HepG2 (cell line): Measurements from ENCODE around the gene KCNMB4. TPM values are rescaled to one million over a fixed set of nuclear protein-coding genes. Genes with fewer than 3 reads are reported as not detected.
A peak's percentile ranks its signal among the peaks of the same experiment; 100 is the strongest.

ENCODE experiments used
- ATAC-seq: fragments of 200-7000 bp; cut with Tn5 transposase; 3 replicates; pipeline ENCODE4 v1.9.1; 2020; ENCODE audit warnings: mild to moderate bottlenecking, moderate library complexity
- BruUV-seq: library from RNA; stranded (reverse); fragments of 400-500 nt; replicated peaks from 2 replicates; lab custom pipeline; 2021; lab: Mats Ljungman, UMichigan
- CTCF ChIA-PET: fragments of 300-600 bp; formaldehyde crosslinking; extraction: SDS; loops from one replicate; lab custom pipeline; 2021; ENCODE audit warnings: low total read pairs, inconsistent platforms, low intra/inter-chr PET ratio; lab: Yijun Ruan, JAX
- POLR2A ChIA-PET: fragments of 350-600 bp; sonication (Branson Sonifier 250); formaldehyde crosslinking; loops from one replicate; lab custom pipeline; 2020; ENCODE audit warnings: antibody characterized with exemption, inconsistent platforms; lab: Yijun Ruan, JAX
- DNase-seq: peaks from one replicate; pipeline ENCODE4 v3.0.0-alpha.2; 2015; ENCODE audit warnings: low spot score
- FAIRE-seq: peaks from 3 replicates; lab custom pipeline; 2011; peaks lifted over from hg19 to GRCh38; lab: Jason Lieb, UNC
- H2AFZ ChIP-seq: one replicate; pipeline ENCODE4 v1.6.1; 2011; ENCODE audit warnings: low read length, inconsistent platforms
- H3K27ac ChIP-seq: fragments of 300-600 bp; 3 replicates; pipeline ENCODE4 v1.8.0; 2011; ENCODE audit warnings: mixed run types, mild to moderate bottlenecking, mixed read lengths, low read length, inconsistent platforms; ENCODE audit not compliant: insufficient read depth; ENCODE audit errors: extremely low read length
- H3K27me3 ChIP-seq, 2 experiments: fragments of 200-600 bp in 1 of 2; 2 replicates in 1 of 2; 3 replicates in 1 of 2; pipeline versions ENCODE4 v1.6.0 to v1.8.0; 2011; ENCODE audit warnings: low read length in 2 of 2, mild to moderate bottlenecking in 2 of 2, moderate library complexity in 2 of 2, inconsistent platforms in 1 of 2; ENCODE audit not compliant: insufficient read depth in 2 of 2, control insufficient read depth in 1 of 2
- H3K36me3 ChIP-seq, 2 experiments: fragments of 200-600 bp in 1 of 2; replicated peaks in 1 of 2; 2 replicates in 1 of 2; 3 replicates in 1 of 2; pipeline versions ENCODE4 v1.5.1 to v1.8.0; 2011; ENCODE audit warnings: low read length in 2 of 2, inconsistent platforms in 1 of 2; ENCODE audit not compliant: insufficient read depth in 2 of 2, control insufficient read depth in 1 of 2
- H3K4me1 ChIP-seq: 2 replicates; pipeline ENCODE4 v1.5.1; 2012; ENCODE audit warnings: low read length, inconsistent platforms; ENCODE audit not compliant: insufficient read depth
- H3K4me2 ChIP-seq: 2 replicates; pipeline ENCODE4 v1.6.0; 2011; ENCODE audit warnings: low read depth, low read length, inconsistent platforms
- H3K4me3 ChIP-seq, 3 experiments: fragments of 200-600 bp in 1 of 3; sonication (generic), shearing (Covaris generic) in 1 of 3; replicated peaks in 1 of 3; 2 replicates each; pipeline ENCODE4 v1.5.1; 2011 to 2016; ENCODE audit warnings: low read length in 3 of 3, inconsistent platforms in 2 of 3, low read depth in 2 of 3, mild to moderate bottlenecking in 2 of 3, control low read depth in 1 of 3, mixed read lengths in 1 of 3; ENCODE audit not compliant: insufficient read depth in 1 of 3
- H3K79me2 ChIP-seq: one replicate; pipeline ENCODE4 v1.6.1; 2011; ENCODE audit warnings: low read length, inconsistent platforms; ENCODE audit not compliant: insufficient read depth
- H3K9ac ChIP-seq: 2 replicates; pipeline ENCODE4 v1.6.0; 2011; ENCODE audit warnings: mild to moderate bottlenecking, low read depth, low read length, inconsistent platforms; ENCODE audit not compliant: insufficient read depth
- H3K9me3 ChIP-seq: 2 replicates; pipeline ENCODE4 v1.5.1; 2012; ENCODE audit warnings: mild to moderate bottlenecking, low read length
- H4K20me1 ChIP-seq: 2 replicates; pipeline ENCODE4 v1.6.0; 2011; ENCODE audit warnings: inconsistent platforms, mild to moderate bottlenecking, low read length, moderate library complexity; ENCODE audit not compliant: insufficient read depth
- CEBPG ChIP-seq: IDR thresholded peaks from 2 replicates; pipeline ENCODE4 v1.6.1; 2016
- HMGA1 ChIP-seq: sonication (generic); formaldehyde crosslinking; conservative IDR thresholded peaks from 2 replicates; pipeline ENCODE4 v1.4.0; 2020; ENCODE audit warnings: missing genetic modification reagents
- JDP2 ChIP-seq: sonication (generic); formaldehyde crosslinking; IDR thresholded peaks from 2 replicates; pipeline ENCODE4 v1.8.1; 2022; ENCODE audit warnings: missing genetic modification reagents, borderline replicate concordance
- KDM5B ChIP-seq: sonication (generic); formaldehyde crosslinking; IDR thresholded peaks from 2 replicates; pipeline ENCODE4 v1.4.0; 2020; ENCODE audit warnings: missing genetic modification reagents, mild to moderate bottlenecking, borderline replicate concordance
- MZF1 ChIP-seq: sonication (generic); formaldehyde crosslinking; IDR thresholded peaks from 2 replicates; pipeline ENCODE4 v1.8.1; 2023; ENCODE audit warnings: mild to moderate bottlenecking, missing genetic modification reagents, borderline replicate concordance
- NAIF1 ChIP-seq: sonication (generic); formaldehyde crosslinking; IDR thresholded peaks from 2 replicates; pipeline ENCODE4 v1.5.0; 2020; ENCODE audit warnings: mild to moderate bottlenecking, missing genetic modification reagents, borderline replicate concordance
- PREB ChIP-seq: sonication (generic); formaldehyde crosslinking; IDR thresholded peaks from 2 replicates; pipeline ENCODE4 v1.4.0; 2020; ENCODE audit warnings: missing genetic modification reagents
- SRSF1 ChIP-seq: fragments of 200-400 bp; formaldehyde crosslinking; optimal IDR thresholded peaks from 2 replicates; pipeline ENCODE3; 2017; ENCODE audit warnings: mild to moderate bottlenecking, low read depth, low read length, moderate library complexity
- SRSF9 ChIP-seq: fragments of 200-400 bp; formaldehyde crosslinking; IDR thresholded peaks from 2 replicates; pipeline ENCODE4 v1.6.1; 2018; ENCODE audit warnings: borderline replicate concordance, mild to moderate bottlenecking, low read depth, low read length; ENCODE audit not compliant: insufficient read depth, poor library complexity, severe bottlenecking
- TBX3 ChIP-seq: fragments of 450-650 bp; IDR thresholded peaks from 2 replicates; pipeline ENCODE4 v1.6.1; 2017; ENCODE audit warnings: antibody characterized with exemption, mild to moderate bottlenecking, inconsistent platforms, borderline replicate concordance
- TOE1 ChIP-seq: sonication (generic); formaldehyde crosslinking; IDR thresholded peaks from 2 replicates; pipeline ENCODE4 v1.4.0; 2020; ENCODE audit warnings: mild to moderate bottlenecking, missing genetic modification reagents
- ZNF12 ChIP-seq: sonication (generic); formaldehyde crosslinking; IDR thresholded peaks from 2 replicates; pipeline ENCODE4 v1.5.0; 2020; ENCODE audit warnings: missing genetic modification reagents
- ZNF138 ChIP-seq: sonication (generic); formaldehyde crosslinking; IDR thresholded peaks from 2 replicates; pipeline ENCODE4 v1.5.0; 2020; ENCODE audit warnings: mild to moderate bottlenecking, low read depth, missing genetic modification reagents
- ZNF530 ChIP-seq: sonication (generic); formaldehyde crosslinking; IDR thresholded peaks from 2 replicates; pipeline ENCODE4 v1.5.0; 2020; ENCODE audit warnings: low read depth, mild to moderate bottlenecking, missing genetic modification reagents
- ZNF619 ChIP-seq: sonication (generic); formaldehyde crosslinking; IDR thresholded peaks from 2 replicates; pipeline ENCODE4 v1.4.0; 2020; ENCODE audit warnings: mild to moderate bottlenecking, missing genetic modification reagents
- ZNF841 ChIP-seq: sonication (generic); formaldehyde crosslinking; IDR thresholded peaks from 2 replicates; pipeline ENCODE4 v1.8.1; 2023; ENCODE audit warnings: missing genetic modification reagents, borderline replicate concordance
- WGBS: methylation state at CpG from one replicate; pipeline ENCODE4 v1.1.6; 2017; ENCODE audit warnings: low lambda C conversion rate; 5-methylcytosine and 5-hydroxymethylcytosine counted together
- in situ Hi-C: cut with HindIII; loops from 2 replicates; pipeline ENCODE4 v1.10.0; 2017; ENCODE audit warnings: low pct_unique_long_range_greater_than_20kb; ENCODE audit not compliant: extremely low pct_ligation_motif_present
- intact Hi-C: fragments of 100-400 bp; cut with micrococcal nuclease; formaldehyde crosslinking; loops from one replicate; pipeline ENCODE4 v1.10.0; 2022; ENCODE audit not compliant: unreplicated experiment
- polyA plus RNA-seq, 8 experiments: library from polyadenylated mRNA; depleted of rRNA in 3 of 8; stranded (reverse) in 7 of 8; unstranded in 1 of 8; fragments of >200 nt; fragmentation: Illumina TruSeq in 4 of 8; extraction: Trizol in 4 of 8; gene quantifications; 2 replicates each; pipeline versions ENCODE4 v1.2.1 to v1.2.3, GENCODE V29; 2011 to 2016; ENCODE audit warnings: low read depth in 4 of 8, missing spikeins in 1 of 8, mixed read lengths in 1 of 8; ENCODE audit not compliant: insufficient read depth in 1 of 8
- total RNA-seq, 5 experiments: library from RNA; depleted of rRNA; stranded (reverse); fragments of >200 nt; fragmentation: Illumina TruSeq; extraction: Trizol; gene quantifications; 2 replicates each; pipeline ENCODE4 v1.2.3, GENCODE V29; 2016; ENCODE audit warnings: low read depth in 1 of 5
- TF ChIP-seq, protein P1 (sequence below): sonication (generic); formaldehyde crosslinking; IDR thresholded peaks from 2 replicates; pipeline ENCODE4 v1.4.0; 2020; ENCODE audit warnings: mild to moderate bottlenecking, missing genetic modification reagents

The KCNMB4 gene
- total and polyA plus RNA-seq, 2 of the 13 experiments (the other 11 are each of a cell fraction or from before 2014, with no cell fraction given) = 0.67 to 0.84 TPM

- CTCF ChIA-PET = no interaction called here
- ATAC-seq = no peak
- no peak overlapping the region for H2AFZ ChIP-seq
Measured at GRCh38 chr12:70449753-70450341, 83.8 kb downstream of the KCNMB4 start.

GRCh38 chr12:70451528-70451927, 85.4 kb downstream of the KCNMB4 start:
- Histone ChIP-seq H4K20me1 (no peaks in the 10 kb centered on the region), H2AFZ (no peak overlapping the region), H3K4me2 (no peak overlapping the region), H3K9me3 (peaks cover 13% of the 10 kb centered on the region; the same call in 1 of the 2 replicates), H3K4me3 (no peak overlapping the region), H3K9ac (no peak overlapping the region), H3K36me3 (no peaks in the 10 kb centered on the region), H3K4me1 (no peaks in the 10 kb centered on the region), H3K27me3 (no peaks in the 10 kb centered on the region; a peak in 1 of 5 replicates), H3K79me2 (no peaks in the 10 kb centered on the region), H3K27ac (no peak overlapping the region)
- ATAC-seq (no peak), DNase-seq (no peak), FAIRE-seq (no peak)
- in situ Hi-C loops (no loop called here), intact Hi-C loops (no loop called here)
- ChIA-PET POLR2A (no interaction called here), CTCF (no interaction called here)
- no peak for TF ChIP-seq ZNF619
- TF ChIP-seq PREB (CRISPR knock-in tag) = no peak
- TF ChIP-seq NAIF1 (CRISPR knock-in tag) = no peak
- no peak for TF ChIP-seq TOE1 (CRISPR knock-in tag)
- TF ChIP-seq SRSF9 = no peak
- TF ChIP-seq TBX3 = no peak
- no peak for TF ChIP-seq JDP2
- TF ChIP-seq HMGA1 (CRISPR knock-in tag) = no peak
- TF ChIP-seq SRSF1 = no peak
- TF ChIP-seq MZF1 (CRISPR knock-in tag) = no peak
- no peak for TF ChIP-seq ZNF12 (CRISPR knock-in tag)
- TF ChIP-seq KDM5B = no peak
- no peak for TF ChIP-seq CEBPG
- TF ChIP-seq ZNF530 = no peak
- 7% methylated on average over 1 of the region's 1 CpG for WGBS
- no TSS peak for BruUV-seq

More at GRCh38 chr12:70449753-70450341, 83.8 kb downstream of the KCNMB4 start:
- in situ Hi-C loops = no loop called here
- Histone ChIP-seq H3K9ac (no peak overlapping the region), H3K79me2 (no peaks in the 10 kb centered on the region), H3K27me3 (no peaks in the 10 kb centered on the region; a peak in 1 of 5 replicates), H3K9me3 (peaks cover 13% of the 10 kb centered on the region; the same call in 1 of the 2 replicates), H3K4me2 (no peak overlapping the region), H3K4me3 (no peak overlapping the region), H3K4me1 (no peaks in the 10 kb centered on the region), H3K27ac (no peak overlapping the region), H4K20me1 (no peaks in the 10 kb centered on the region), H3K36me3 (no peaks in the 10 kb centered on the region)
- TF ChIP-seq, protein P1, sequence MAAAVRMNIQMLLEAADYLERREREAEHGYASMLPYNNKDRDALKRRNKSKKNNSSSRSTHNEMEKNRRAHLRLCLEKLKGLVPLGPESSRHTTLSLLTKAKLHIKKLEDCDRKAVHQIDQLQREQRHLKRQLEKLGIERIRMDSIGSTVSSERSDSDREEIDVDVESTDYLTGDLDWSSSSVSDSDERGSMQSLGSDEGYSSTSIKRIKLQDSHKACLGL (CRISPR knock-in tag) = no peak
- TF ChIP-seq ZNF138 (CRISPR knock-in tag) = no peak
- TF ChIP-seq ZNF841 = peak; percentile 88; the same call in 1 of the 2 replicates
- POLR2A ChIA-PET = no interaction called here
- intact Hi-C loops = no loop called here
- DNase-seq (no peak), FAIRE-seq (no peak)
- no TSS peak for BruUV-seq
- WGBS = 0% methylated on average over 2 of the region's 2 CpGs
